Measurements from ENCODE around the gene HSD17B11. TPM values are rescaled to one million over a fixed set of nuclear protein-coding genes. Genes with fewer than 3 reads are reported as not detected.

HSD17B11 gene
- total and polyA plus RNA-seq, 2 donors from 2014 or later: 39.5 to 48.1 TPM

- H3K27ac ChIP-seq (ENCODE audit: low read depth in 2 of 2, low read length in 2 of 2): no peak overlapping the region
- H3K9ac ChIP-seq (ENCODE audit: low read length in 3 of 3): no peak overlapping the region
- no peaks in the 10 kb centered on the region for H3K9me3 ChIP-seq (ENCODE audit: control insufficient read depth in 2 of 3, insufficient read depth in 1 of 3, low read length in 3 of 3)
- TF ChIP-seq, protein P1, sequence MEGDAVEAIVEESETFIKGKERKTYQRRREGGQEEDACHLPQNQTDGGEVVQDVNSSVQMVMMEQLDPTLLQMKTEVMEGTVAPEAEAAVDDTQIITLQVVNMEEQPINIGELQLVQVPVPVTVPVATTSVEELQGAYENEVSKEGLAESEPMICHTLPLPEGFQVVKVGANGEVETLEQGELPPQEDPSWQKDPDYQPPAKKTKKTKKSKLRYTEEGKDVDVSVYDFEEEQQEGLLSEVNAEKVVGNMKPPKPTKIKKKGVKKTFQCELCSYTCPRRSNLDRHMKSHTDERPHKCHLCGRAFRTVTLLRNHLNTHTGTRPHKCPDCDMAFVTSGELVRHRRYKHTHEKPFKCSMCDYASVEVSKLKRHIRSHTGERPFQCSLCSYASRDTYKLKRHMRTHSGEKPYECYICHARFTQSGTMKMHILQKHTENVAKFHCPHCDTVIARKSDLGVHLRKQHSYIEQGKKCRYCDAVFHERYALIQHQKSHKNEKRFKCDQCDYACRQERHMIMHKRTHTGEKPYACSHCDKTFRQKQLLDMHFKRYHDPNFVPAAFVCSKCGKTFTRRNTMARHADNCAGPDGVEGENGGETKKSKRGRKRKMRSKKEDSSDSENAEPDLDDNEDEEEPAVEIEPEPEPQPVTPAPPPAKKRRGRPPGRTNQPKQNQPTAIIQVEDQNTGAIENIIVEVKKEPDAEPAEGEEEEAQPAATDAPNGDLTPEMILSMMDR (IDR thresholded peaks at IDR 0.05; ENCODE audit: borderline replicate concordance, extremely low read depth, insufficient read depth): no peak
- intact Hi-C loops (cut with DNase I): no loop called here
- H3K36me3 ChIP-seq (ENCODE audit: control insufficient read depth in 2 of 3, insufficient read depth in 3 of 3, low read length in 3 of 3): no peaks in the 10 kb centered on the region
- DNase-seq (no peak), FAIRE-seq (no peak)
- H3K4me3 ChIP-seq (ENCODE audit: low read length in 3 of 3): no peak overlapping the region
- H3K4me1 ChIP-seq (ENCODE audit: control insufficient read depth in 2 of 3, insufficient read depth in 2 of 3, low read depth in 1 of 3, low read length in 3 of 3): peaks cover under 1 to 6% (median 4%) of the 10 kb centered on the region in 3 donors
- H3K27me3 ChIP-seq (ENCODE audit: control insufficient read depth, insufficient read depth, low read length): no peaks in the 10 kb centered on the region
These were observed 38.0 kb upstream of the HSD17B11 start for GRCh38 chr4:87428979-87429378.

- TF ChIP-seq, protein P1 (IDR thresholded peaks at IDR 0.05; ENCODE audit: borderline replicate concordance, extremely low read depth, insufficient read depth): no peak
- FAIRE-seq (no peak), DNase-seq (peak in 2 of 5 donors; percentile 56 to 72)
These were observed 36.5 kb upstream of the HSD17B11 start for GRCh38 chr4:87427518-87427868.

DNA sequence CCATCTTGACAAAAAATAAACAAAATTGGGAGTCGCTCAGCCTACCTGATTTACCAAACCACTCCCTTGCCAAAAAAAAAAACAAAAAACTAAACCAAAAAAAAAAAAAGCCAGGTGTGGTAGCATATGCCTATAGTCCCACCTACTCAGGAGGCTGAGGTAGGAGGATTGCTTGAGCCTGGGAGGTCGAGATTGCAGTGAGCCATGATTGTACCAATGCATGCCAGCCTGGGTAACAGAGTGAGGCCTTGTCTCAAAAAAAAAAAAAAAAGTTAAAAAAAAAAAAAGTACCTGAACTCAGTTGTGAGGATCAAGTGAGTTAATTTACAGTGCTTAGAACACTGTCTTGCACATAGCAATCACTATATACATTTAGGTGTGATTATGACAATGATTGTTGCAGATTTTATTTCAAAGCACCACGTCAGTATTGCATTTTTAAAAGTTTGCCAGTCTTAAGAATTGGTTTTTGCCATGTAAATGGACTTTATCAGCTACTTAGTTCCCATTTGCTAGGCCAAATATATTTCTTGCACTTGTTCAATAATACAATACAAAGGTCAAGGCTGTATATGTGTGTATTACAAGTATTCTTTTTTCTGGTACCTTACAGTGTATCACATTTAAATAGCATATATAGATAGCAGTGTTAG lies 36.0 kb upstream of the HSD17B11 start:
- Histone ChIP-seq H3K36me3 (ENCODE audit: control insufficient read depth in 2 of 3, insufficient read depth in 3 of 3, low read length in 3 of 3) (no peaks in the 10 kb centered on the region), H3K27ac (ENCODE audit: low read depth in 2 of 2, low read length in 2 of 2) (no peak overlapping the region), H3K27me3 (ENCODE audit: control insufficient read depth, insufficient read depth, low read length) (no peaks in the 10 kb centered on the region), H3K9ac (ENCODE audit: low read length in 3 of 3) (no peak overlapping the region), H3K4me1 (ENCODE audit: control insufficient read depth in 2 of 3, insufficient read depth in 2 of 3, low read depth in 1 of 3, low read length in 3 of 3) (peaks cover 5 to 8% (median 6%) of the 10 kb centered on the region in 3 donors), H3K9me3 (ENCODE audit: control insufficient read depth in 2 of 3, insufficient read depth in 1 of 3, low read length in 3 of 3) (no peaks in the 10 kb centered on the region), H3K4me3 (ENCODE audit: low read length in 3 of 3) (no peak overlapping the region)
- FAIRE-seq (no peak), DNase-seq (no peak)
- intact Hi-C loops (cut with DNase I): no loop called here
- TF ChIP-seq, protein P1 (IDR thresholded peaks at IDR 0.05; ENCODE audit: borderline replicate concordance, extremely low read depth, insufficient read depth): no peak

More at GRCh38 chr4:87427518-87427868, 36.5 kb upstream of the HSD17B11 start:
- Histone ChIP-seq H3K27ac (ENCODE audit: low read depth in 2 of 2, low read length in 2 of 2) (no peak overlapping the region), H3K4me1 (ENCODE audit: control insufficient read depth in 2 of 3, insufficient read depth in 2 of 3, low read depth in 1 of 3, low read length in 3 of 3) (peaks cover 4 to 8% (median 6%) of the 10 kb centered on the region in 3 donors), H3K9me3 (ENCODE audit: control insufficient read depth in 2 of 3, insufficient read depth in 1 of 3, low read length in 3 of 3) (no peaks in the 10 kb centered on the region), H3K9ac (ENCODE audit: low read length in 3 of 3) (no peak overlapping the region), H3K36me3 (ENCODE audit: control insufficient read depth in 2 of 3, insufficient read depth in 3 of 3, low read length in 3 of 3) (no peaks in the 10 kb centered on the region), H3K4me3 (ENCODE audit: low read length in 3 of 3) (no peak overlapping the region), H3K27me3 (ENCODE audit: control insufficient read depth, insufficient read depth, low read length) (no peaks in the 10 kb centered on the region)
- intact Hi-C loops (cut with DNase I): no loop called here

Measured in kidney (tissue), 14 donors.